Liver (tissue), 3 donors: ENCODE results near the gene PPFIBP1.
"Not testable (repeated sequence)": the region's sequence is repeated elsewhere in the genome, so short reads cannot be mapped to it uniquely, and the experiment has no call there.

ENCODE experiments used
- EGR1 ChIP-seq, 2 donors: IDR thresholded peaks; 2 replicates each; pipeline ENCODE4 v1.6.1; 2016 to 2018; ENCODE audit warnings: antibody characterized with exemption in 2 of 2, low read depth in 2 of 2
- FOXA1 ChIP-seq: IDR thresholded peaks from 2 replicates; pipeline ENCODE4 v1.6.1; 2016; ENCODE audit warnings: antibody characterized with exemption
- GABPA ChIP-seq, 2 donors: IDR thresholded peaks in 1 of 2; conservative IDR thresholded peaks in 1 of 2; 2 replicates each; pipeline ENCODE4 v1.6.1; 2016; ENCODE audit warnings: antibody characterized with exemption in 2 of 2, mild to moderate bottlenecking in 1 of 2, moderate library complexity in 1 of 2
- JUND ChIP-seq, 2 donors: IDR thresholded peaks; 2 replicates each; pipeline ENCODE4 v1.6.1; 2016; ENCODE audit warnings: antibody characterized with exemption in 2 of 2
- MAX ChIP-seq: IDR thresholded peaks from 2 replicates; pipeline ENCODE4 v1.6.1; 2016; ENCODE audit warnings: antibody characterized with exemption
- NR2F2 ChIP-seq: IDR thresholded peaks from 2 replicates; pipeline ENCODE4 v1.6.1; 2016; ENCODE audit warnings: antibody characterized with exemption
- RAD21 ChIP-seq, 2 donors: IDR thresholded peaks; 2 replicates each; pipeline ENCODE4 v1.6.1; 2016; ENCODE audit warnings: antibody characterized with exemption in 2 of 2, mild to moderate bottlenecking in 2 of 2
- REST ChIP-seq: IDR thresholded peaks from 2 replicates; pipeline ENCODE4 v1.6.1; 2016; ENCODE audit warnings: antibody characterized with exemption, mild to moderate bottlenecking
- SP1 ChIP-seq: IDR thresholded peaks from 2 replicates; pipeline ENCODE4 v1.6.1; 2018; ENCODE audit warnings: antibody characterized with exemption, mild to moderate bottlenecking
- TAF1 ChIP-seq: conservative IDR thresholded peaks from 2 replicates; pipeline ENCODE4 v1.6.1; 2016; ENCODE audit warnings: antibody characterized with exemption, mild to moderate bottlenecking
- YY1 ChIP-seq: IDR thresholded peaks from 2 replicates; pipeline ENCODE4 v1.6.1; 2016; ENCODE audit warnings: antibody characterized with exemption, mild to moderate bottlenecking
- ZBTB33 ChIP-seq: IDR thresholded peaks from 2 replicates; pipeline ENCODE4 v1.6.1; 2016; ENCODE audit warnings: antibody characterized with exemption
- TF ChIP-seq, protein P1 (sequence below): fragments of 150-350 bp; IDR thresholded peaks from 2 replicates; pipeline ENCODE4 v1.5.1; 2017; ENCODE audit warnings: improper control_type of control experiment, low read depth, low read length; ENCODE audit not compliant: missing input control
- TF ChIP-seq, protein P2 (sequence below): IDR thresholded peaks from 2 replicates; pipeline ENCODE4 v1.6.1; 2016; ENCODE audit warnings: antibody characterized with exemption
- donor health status: healthy.
- donor health status: healthy.

- TF ChIP-seq, protein P1, sequence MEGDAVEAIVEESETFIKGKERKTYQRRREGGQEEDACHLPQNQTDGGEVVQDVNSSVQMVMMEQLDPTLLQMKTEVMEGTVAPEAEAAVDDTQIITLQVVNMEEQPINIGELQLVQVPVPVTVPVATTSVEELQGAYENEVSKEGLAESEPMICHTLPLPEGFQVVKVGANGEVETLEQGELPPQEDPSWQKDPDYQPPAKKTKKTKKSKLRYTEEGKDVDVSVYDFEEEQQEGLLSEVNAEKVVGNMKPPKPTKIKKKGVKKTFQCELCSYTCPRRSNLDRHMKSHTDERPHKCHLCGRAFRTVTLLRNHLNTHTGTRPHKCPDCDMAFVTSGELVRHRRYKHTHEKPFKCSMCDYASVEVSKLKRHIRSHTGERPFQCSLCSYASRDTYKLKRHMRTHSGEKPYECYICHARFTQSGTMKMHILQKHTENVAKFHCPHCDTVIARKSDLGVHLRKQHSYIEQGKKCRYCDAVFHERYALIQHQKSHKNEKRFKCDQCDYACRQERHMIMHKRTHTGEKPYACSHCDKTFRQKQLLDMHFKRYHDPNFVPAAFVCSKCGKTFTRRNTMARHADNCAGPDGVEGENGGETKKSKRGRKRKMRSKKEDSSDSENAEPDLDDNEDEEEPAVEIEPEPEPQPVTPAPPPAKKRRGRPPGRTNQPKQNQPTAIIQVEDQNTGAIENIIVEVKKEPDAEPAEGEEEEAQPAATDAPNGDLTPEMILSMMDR, result not testable (repeated sequence)
- TF ChIP-seq YY1; TAF1; FOXA1; SP1; ZBTB33; JUND (IDR thresholded peaks at IDR 0.05); RAD21 (IDR thresholded peaks at IDR 0.05); MAX; GABPA (IDR thresholded peaks at IDR 0.05 in 1 of 2, conservative IDR thresholded peaks at IDR 0.05 in 1 of 2); EGR1 (IDR thresholded peaks at IDR 0.05; ENCODE audit: low read depth in 2 of 2); NR2F2; REST: not testable (repeated sequence)
- TF ChIP-seq, protein P2, sequence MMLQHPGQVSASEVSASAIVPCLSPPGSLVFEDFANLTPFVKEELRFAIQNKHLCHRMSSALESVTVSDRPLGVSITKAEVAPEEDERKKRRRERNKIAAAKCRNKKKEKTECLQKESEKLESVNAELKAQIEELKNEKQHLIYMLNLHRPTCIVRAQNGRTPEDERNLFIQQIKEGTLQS, result not testable (repeated sequence)
These were observed 104.0 kb downstream of the PPFIBP1 start for GRCh38 chr12:27627853-27628469.
